Lower leg skin (tissue), 4 donors: ENCODE data around the gene NNT. TPM values are rescaled to one million over a fixed set of nuclear protein-coding genes. Genes with fewer than 3 reads are reported as not detected.
A peak's percentile ranks its signal among the peaks of the same experiment; 100 is the strongest.
"Not testable (repeated sequence)": the region's sequence is repeated elsewhere in the genome, so short reads cannot be mapped to it uniquely, and the experiment has no call there.

ENCODE experiments used
- DNase-seq, 2 donors: peaks; one replicate each; pipeline ENCODE4 v3.0.0-alpha.2; 2019; ENCODE audit warnings: low spot score in 2 of 2
- H3K4me3 ChIP-seq: fragments of 200-600 bp; sonication (generic); 2 replicates; pipeline ENCODE4 v1.5.1; 2017; ENCODE audit warnings: mild to moderate bottlenecking, low read depth; ENCODE audit not compliant: poor library complexity, severe bottlenecking
- POLR2A ChIP-seq, 2 donors: fragments of 450-650 bp; IDR thresholded peaks; one replicate each; pipeline ENCODE4 v1.6.1; 2016 to 2017; ENCODE audit warnings: antibody characterized with exemption in 2 of 2, mild to moderate bottlenecking in 1 of 2, moderate library complexity in 1 of 2
- WGBS, 2 donors: methylation state at CpG; one replicate each; pipeline ENCODE4 v1.1.5; 2018; 5-methylcytosine and 5-hydroxymethylcytosine counted together
- intact Hi-C: fragments of 100-400 bp; cut with DNase I; formaldehyde crosslinking; loops from one replicate; pipeline ENCODE4 v1.15.0; 2023; ENCODE audit warnings: low total_unique reads
- total RNA-seq, 4 donors: library from RNA; depleted of rRNA; stranded (reverse); fragments of >200 nt; gene quantifications; one replicate each; pipeline ENCODE4 v1.1.0, GENCODE V29; 2016
- TF ChIP-seq, protein P1 (sequence below), 3 donors: fragments of 450-650 bp; IDR thresholded peaks; one replicate each; pipeline ENCODE4 v1.5.1; 2016; ENCODE audit warnings: antibody characterized with exemption in 3 of 3, mild to moderate bottlenecking in 3 of 3, moderate library complexity in 2 of 3

NNT gene
- total RNA-seq, 4 donors from 2014 or later = 24.2 to 34.2 (median 27.7) TPM

- H3K4me3 ChIP-seq = no peak overlapping the region
- 55 to 65% methylated on average over 2 of the region's 2 CpGs for WGBS, 2 donors
- no peak for DNase-seq
- TF ChIP-seq POLR2A (IDR thresholded peaks at IDR 0.05) = no peak
- TF ChIP-seq, protein P1, sequence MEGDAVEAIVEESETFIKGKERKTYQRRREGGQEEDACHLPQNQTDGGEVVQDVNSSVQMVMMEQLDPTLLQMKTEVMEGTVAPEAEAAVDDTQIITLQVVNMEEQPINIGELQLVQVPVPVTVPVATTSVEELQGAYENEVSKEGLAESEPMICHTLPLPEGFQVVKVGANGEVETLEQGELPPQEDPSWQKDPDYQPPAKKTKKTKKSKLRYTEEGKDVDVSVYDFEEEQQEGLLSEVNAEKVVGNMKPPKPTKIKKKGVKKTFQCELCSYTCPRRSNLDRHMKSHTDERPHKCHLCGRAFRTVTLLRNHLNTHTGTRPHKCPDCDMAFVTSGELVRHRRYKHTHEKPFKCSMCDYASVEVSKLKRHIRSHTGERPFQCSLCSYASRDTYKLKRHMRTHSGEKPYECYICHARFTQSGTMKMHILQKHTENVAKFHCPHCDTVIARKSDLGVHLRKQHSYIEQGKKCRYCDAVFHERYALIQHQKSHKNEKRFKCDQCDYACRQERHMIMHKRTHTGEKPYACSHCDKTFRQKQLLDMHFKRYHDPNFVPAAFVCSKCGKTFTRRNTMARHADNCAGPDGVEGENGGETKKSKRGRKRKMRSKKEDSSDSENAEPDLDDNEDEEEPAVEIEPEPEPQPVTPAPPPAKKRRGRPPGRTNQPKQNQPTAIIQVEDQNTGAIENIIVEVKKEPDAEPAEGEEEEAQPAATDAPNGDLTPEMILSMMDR (IDR thresholded peaks at IDR 0.05) = no peak
- intact Hi-C loops = no loop called here
Observed at GRCh38 chr5:43664501-43665040, 61.6 kb downstream of the NNT start.

DNA sequence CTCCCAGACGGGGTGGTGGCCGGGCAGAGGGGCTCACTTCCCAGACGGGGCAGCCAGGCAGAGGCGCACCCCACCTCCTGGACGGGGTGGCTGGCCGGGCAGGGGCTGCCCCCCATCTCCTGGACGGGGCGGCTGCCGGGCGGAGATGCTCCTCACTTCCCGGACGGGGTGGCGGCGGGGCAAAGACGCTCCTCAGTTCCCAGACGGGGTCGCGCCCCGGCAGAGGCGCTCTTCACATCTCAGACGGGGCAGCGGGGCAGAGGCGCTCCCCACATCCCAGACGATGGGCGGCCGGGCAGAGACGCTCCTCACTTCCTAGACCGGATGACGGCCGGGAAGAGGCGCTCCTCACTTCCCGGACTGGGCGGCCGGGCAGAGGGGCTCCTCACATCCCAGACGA is 62.8 kb downstream of the NNT start:
- WGBS, 2 donors = 93 to 100% methylated on average over 11 to 30 of the region's 35 CpGs
- intact Hi-C loops, H3K4me3 ChIP-seq, DNase-seq: not testable (repeated sequence)

- H3K4me3 ChIP-seq, intact Hi-C loops, DNase-seq: not testable (repeated sequence)
- 87 to 99% methylated on average over 7 to 8 of the region's 8 CpGs for WGBS, 2 donors
Observed at GRCh38 chr5:43666728-43667127, 63.7 kb downstream of the NNT start.

- DNase-seq, H3K4me3 ChIP-seq, intact Hi-C loops: not testable (repeated sequence)
- WGBS, 2 donors = 98% methylated on average over 5 of the region's 5 CpGs
Observed at GRCh38 chr5:43667379-43667778, 64.4 kb downstream of the NNT start.

DNA sequence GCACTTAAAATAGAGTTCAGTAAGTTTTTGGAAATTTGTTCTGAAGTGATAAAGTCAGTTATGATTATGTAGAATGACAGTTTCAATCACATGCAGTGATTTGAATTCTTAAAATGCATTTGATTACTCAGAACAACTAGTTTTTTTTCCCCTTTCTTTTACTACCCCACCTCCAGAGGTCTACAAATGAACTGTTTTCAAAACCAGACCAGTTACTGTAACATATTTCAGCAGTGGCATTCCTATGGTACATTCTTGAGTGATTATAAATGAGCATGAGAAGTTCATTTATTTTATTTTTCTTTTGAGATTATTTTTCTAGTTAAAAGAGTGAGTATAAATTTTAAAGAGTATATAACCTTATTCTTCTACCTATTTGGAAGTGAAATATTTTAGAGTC is 71.6 kb downstream of the NNT start:
- TF ChIP-seq POLR2A (IDR thresholded peaks at IDR 0.05) = no peak
- intact Hi-C loops = no loop called here
- DNase-seq = no peak
- H3K4me3 ChIP-seq = no peak overlapping the region

GRCh38 chr5:43675357-43675756 is 72.4 kb downstream of the NNT start:
- intact Hi-C loops = no loop called here
- no peak for TF ChIP-seq POLR2A (IDR thresholded peaks at IDR 0.05)
- 93 to 94% methylated on average over 3 of the region's 3 CpGs for WGBS, 2 donors
- no peak for DNase-seq
- H3K4me3 ChIP-seq = no peak overlapping the region

- no peak for DNase-seq
- no peak for TF ChIP-seq POLR2A (IDR thresholded peaks at IDR 0.05)
- TF ChIP-seq, protein P1 (IDR thresholded peaks at IDR 0.05) = no peak
- 88 to 90% methylated on average over 2 of the region's 2 CpGs for WGBS, 2 donors
- intact Hi-C loops = no loop called here
- no peak overlapping the region for H3K4me3 ChIP-seq
Observed at GRCh38 chr5:43676083-43676840, 73.3 kb downstream of the NNT start.

GRCh38 chr5:43677253-43677652 is 74.3 kb downstream of the NNT start:
- TF ChIP-seq, protein P1 (IDR thresholded peaks at IDR 0.05) = no peak
- no peak for TF ChIP-seq POLR2A (IDR thresholded peaks at IDR 0.05)
- WGBS, 2 donors = 77 to 81% methylated on average over 4 of the region's 4 CpGs
- intact Hi-C loops = no loop called here

More at GRCh38 chr5:43677253-43677652, 74.3 kb downstream of the NNT start:
- peak in 1 of 2 donors; percentile 21 for DNase-seq
- no peak overlapping the region for H3K4me3 ChIP-seq
